Upper lobe of left lung (tissue), 6 donors: ENCODE data around the gene PRKN. TPM values are rescaled to one million over a fixed set of nuclear protein-coding genes. Genes with fewer than 3 reads are reported as not detected.

ENCODE experiments used
- ATAC-seq, 2 donors: fragments of 200-7000 bp; cut with Tn5 transposase; one replicate each; pipeline ENCODE4 v1.9.1; 2022; ENCODE audit warnings: mild to moderate bottlenecking in 2 of 2, moderate library complexity in 2 of 2; ENCODE audit not compliant: low FRiP score in 2 of 2
- DNase-seq, 2 donors: peaks; one replicate each; pipeline ENCODE4 v3.0.0-alpha.2; 2019 to 2020
- H3K27ac ChIP-seq, 4 donors: fragments of 200-600 bp; sonication (generic); one replicate each; pipeline ENCODE4 v1.5.1; 2016 to 2019
- H3K27me3 ChIP-seq, 4 donors: fragments of 200-600 bp; sonication (generic); one replicate each; pipeline ENCODE4 v1.5.1; 2017 to 2019
- H3K36me3 ChIP-seq, 4 donors: fragments of 200-600 bp; sonication (generic); one replicate each; pipeline ENCODE4 v1.5.1; 2016 to 2019
- H3K4me1 ChIP-seq, 4 donors: fragments of 200-600 bp; sonication (generic); one replicate each; pipeline ENCODE4 v1.5.1; 2018 to 2019
- H3K4me3 ChIP-seq, 4 donors: fragments of 200-600 bp; sonication (generic); one replicate each; pipeline ENCODE4 v1.5.1; 2017 to 2019; ENCODE audit warnings: mild to moderate bottlenecking in 2 of 4, moderate library complexity in 1 of 4
- H3K9me3 ChIP-seq, 4 donors: fragments of 200-600 bp; sonication (generic); one replicate each; pipeline ENCODE4 v1.5.1; 2018 to 2019
- EP300 ChIP-seq, 4 donors: sonication (generic); formaldehyde crosslinking; IDR thresholded peaks; one replicate each; pipeline ENCODE4 v1.5.1; 2017; ENCODE audit warnings: antibody characterized with exemption in 4 of 4, control low read depth in 2 of 4
- POLR2A ChIP-seq, 4 donors: fragments of 450-650 bp; IDR thresholded peaks; one replicate each; pipeline ENCODE4 v1.5.1; 2016 to 2017; ENCODE audit warnings: antibody characterized with exemption in 4 of 4, mild to moderate bottlenecking in 2 of 4
- POLR2AphosphoS5 ChIP-seq, 2 donors: sonication (generic); formaldehyde crosslinking; IDR thresholded peaks; one replicate each; pipeline ENCODE4 v1.5.1; 2017; ENCODE audit warnings: antibody characterized with exemption in 2 of 2
- WGBS, 2 donors: methylation state at CpG; one replicate each; pipeline ENCODE4 v1.1.5; 2017 to 2018; 5-methylcytosine and 5-hydroxymethylcytosine counted together
- total RNA-seq, 6 donors: library from RNA; depleted of rRNA in 4 of 6; stranded (reverse); fragments of >200 nt in 4 of 6; gene quantifications; one replicate each; pipeline versions ENCODE4 v1.1.0 to v1.2.1, GENCODE V29; 2016 to 2021
- TF ChIP-seq, protein P1 (sequence below), 6 experiments: fragments of 450-650 bp in 4 of 6; fragments of 200-600 bp in 2 of 6; sonication (generic) in 2 of 6; IDR thresholded peaks; one replicate each; pipeline ENCODE4 v1.5.1; 2016 to 2019; ENCODE audit warnings: antibody characterized with exemption in 6 of 6
- donor health status: DM: no; HTN: no; CAD: no; lungs with moderate emphysema.
- donor health status: DM: no; HTN: yes; CAD: no; lungs with severe emphysema.

PRKN gene
- total RNA-seq, 6 donors from 2014 or later: 2.7 to 29.3 (median 5.5) TPM

DNA sequence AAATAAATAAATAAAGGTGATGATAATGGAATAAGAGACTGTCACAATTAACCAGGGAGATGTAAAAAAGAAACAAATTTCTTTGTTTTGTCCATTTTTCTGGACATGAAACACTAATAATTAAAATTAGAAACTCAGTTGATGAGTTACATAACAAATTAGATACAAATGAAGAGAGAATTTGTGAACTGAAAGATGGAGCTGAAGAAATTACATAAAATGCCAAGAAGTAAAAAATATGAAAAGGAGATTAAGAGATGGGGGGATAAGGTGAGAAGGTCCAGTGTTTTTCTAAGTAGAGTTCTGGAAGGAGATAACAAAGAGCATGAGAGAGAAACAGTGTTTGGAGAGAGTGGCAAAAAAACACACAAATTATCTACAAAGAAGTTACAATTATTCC is 1364.3 kb downstream of the PRKN start:
- peaks cover 0 to 4% (median 0%) of the 10 kb centered on the region in 4 donors for H3K4me1 ChIP-seq
- H3K36me3 ChIP-seq: no peaks in the 10 kb centered on the region
- H3K27me3 ChIP-seq: no peaks in the 10 kb centered on the region
- no peak for DNase-seq
- TF ChIP-seq POLR2A (IDR thresholded peaks at IDR 0.05): no peak
- TF ChIP-seq, protein P1, sequence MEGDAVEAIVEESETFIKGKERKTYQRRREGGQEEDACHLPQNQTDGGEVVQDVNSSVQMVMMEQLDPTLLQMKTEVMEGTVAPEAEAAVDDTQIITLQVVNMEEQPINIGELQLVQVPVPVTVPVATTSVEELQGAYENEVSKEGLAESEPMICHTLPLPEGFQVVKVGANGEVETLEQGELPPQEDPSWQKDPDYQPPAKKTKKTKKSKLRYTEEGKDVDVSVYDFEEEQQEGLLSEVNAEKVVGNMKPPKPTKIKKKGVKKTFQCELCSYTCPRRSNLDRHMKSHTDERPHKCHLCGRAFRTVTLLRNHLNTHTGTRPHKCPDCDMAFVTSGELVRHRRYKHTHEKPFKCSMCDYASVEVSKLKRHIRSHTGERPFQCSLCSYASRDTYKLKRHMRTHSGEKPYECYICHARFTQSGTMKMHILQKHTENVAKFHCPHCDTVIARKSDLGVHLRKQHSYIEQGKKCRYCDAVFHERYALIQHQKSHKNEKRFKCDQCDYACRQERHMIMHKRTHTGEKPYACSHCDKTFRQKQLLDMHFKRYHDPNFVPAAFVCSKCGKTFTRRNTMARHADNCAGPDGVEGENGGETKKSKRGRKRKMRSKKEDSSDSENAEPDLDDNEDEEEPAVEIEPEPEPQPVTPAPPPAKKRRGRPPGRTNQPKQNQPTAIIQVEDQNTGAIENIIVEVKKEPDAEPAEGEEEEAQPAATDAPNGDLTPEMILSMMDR (IDR thresholded peaks at IDR 0.05): no peak
- no peak for TF ChIP-seq POLR2AphosphoS5 (IDR thresholded peaks at IDR 0.05)
- no peak for TF ChIP-seq EP300 (IDR thresholded peaks at IDR 0.05)
- no peak for ATAC-seq
- H3K27ac ChIP-seq: no peak overlapping the region
- no peak overlapping the region for H3K4me3 ChIP-seq
- peaks cover 0 to 7% (median 4%) of the 10 kb centered on the region in 4 donors for H3K9me3 ChIP-seq

GRCh38 chr6:161362266-161362665 is 1365.3 kb downstream of the PRKN start:
- no peak for DNase-seq
- no peak overlapping the region for H3K27ac ChIP-seq
- peaks cover 0 to 7% (median 4%) of the 10 kb centered on the region in 4 donors for H3K9me3 ChIP-seq
- peaks cover 0 to 4% (median 0%) of the 10 kb centered on the region in 4 donors for H3K4me1 ChIP-seq
- WGBS, 2 donors: 95 to 97% methylated on average over 7 of the region's 7 CpGs
- no peaks in the 10 kb centered on the region for H3K27me3 ChIP-seq
- ATAC-seq: no peak
- H3K36me3 ChIP-seq: no peaks in the 10 kb centered on the region
- TF ChIP-seq, protein P1 (IDR thresholded peaks at IDR 0.05): no peak
- TF ChIP-seq POLR2AphosphoS5 (IDR thresholded peaks at IDR 0.05) (no peak), EP300 (IDR thresholded peaks at IDR 0.05) (no peak), POLR2A (IDR thresholded peaks at IDR 0.05) (no peak)
- H3K4me3 ChIP-seq: no peak overlapping the region

DNA sequence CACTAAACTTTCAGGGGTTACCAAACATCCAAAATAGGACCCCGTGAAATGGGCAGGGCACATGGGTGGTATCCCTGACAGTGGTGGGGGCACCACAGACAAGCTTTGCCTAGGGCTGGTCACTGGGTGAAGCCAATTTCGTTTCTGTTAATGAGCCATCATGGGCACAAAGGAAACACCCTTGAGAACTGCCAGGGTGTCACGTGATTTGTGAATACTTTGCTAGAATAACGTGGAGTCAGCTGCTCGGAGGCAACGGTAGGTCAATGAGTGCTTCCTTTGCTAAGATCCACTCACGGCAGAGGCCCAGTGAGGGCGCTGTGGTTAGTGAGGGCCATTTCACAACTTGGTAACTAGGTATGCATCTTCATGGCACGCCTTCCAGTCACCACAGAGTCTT is 1366.0 kb downstream of the PRKN start:
- peaks cover 0 to 7% (median 4%) of the 10 kb centered on the region in 4 donors for H3K9me3 ChIP-seq
- WGBS, 2 donors: 85 to 89% methylated on average over 8 to 9 of the region's 9 CpGs
- no peaks in the 10 kb centered on the region for H3K27me3 ChIP-seq
- H3K4me3 ChIP-seq: no peak overlapping the region
- H3K36me3 ChIP-seq: no peaks in the 10 kb centered on the region
- no peak overlapping the region for H3K27ac ChIP-seq
- ATAC-seq (no peak), DNase-seq (no peak)
- TF ChIP-seq, protein P1 (IDR thresholded peaks at IDR 0.05): no peak
- peaks cover 0 to 4% (median 0%) of the 10 kb centered on the region in 4 donors for H3K4me1 ChIP-seq

GRCh38 chr6:161360520-161360919 is 1367.0 kb downstream of the PRKN start:
- Histone ChIP-seq H3K27ac (no peak overlapping the region), H3K36me3 (no peaks in the 10 kb centered on the region), H3K9me3 (peaks cover 0 to 7% (median 4%) of the 10 kb centered on the region in 4 donors), H3K4me1 (peaks cover 0 to 4% (median 0%) of the 10 kb centered on the region in 4 donors), H3K4me3 (no peak overlapping the region), H3K27me3 (no peaks in the 10 kb centered on the region)
- no peak for ATAC-seq
- DNase-seq: no peak
- TF ChIP-seq POLR2AphosphoS5 (IDR thresholded peaks at IDR 0.05): no peak
- TF ChIP-seq POLR2A (IDR thresholded peaks at IDR 0.05): no peak
- TF ChIP-seq, protein P1 (IDR thresholded peaks at IDR 0.05): no peak
- TF ChIP-seq EP300 (IDR thresholded peaks at IDR 0.05): no peak
- WGBS, 2 donors: 55 to 73% methylated on average over 3 of the region's 3 CpGs

DNA sequence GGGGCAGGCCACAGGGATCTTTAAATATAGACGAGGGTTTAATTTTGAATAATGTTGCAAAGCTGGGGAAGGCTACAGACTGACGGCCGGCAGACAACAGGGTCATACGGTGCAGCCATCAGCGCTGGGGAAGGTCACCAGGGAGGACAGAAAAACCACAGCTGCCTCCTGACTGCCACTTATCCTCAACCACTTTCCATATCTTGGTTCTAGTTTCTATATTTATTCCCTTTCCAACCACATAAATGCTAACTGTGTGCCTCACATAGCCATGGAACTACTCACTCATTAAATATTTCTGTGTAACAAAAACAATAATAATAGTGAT is 1368.0 kb downstream of the PRKN start:
- DNase-seq: no peak
- Histone ChIP-seq H3K36me3 (no peaks in the 10 kb centered on the region), H3K4me3 (no peak overlapping the region), H3K4me1 (peaks cover 0 to 4% (median 0%) of the 10 kb centered on the region in 4 donors), H3K27ac (no peak overlapping the region), H3K27me3 (no peaks in the 10 kb centered on the region), H3K9me3 (peaks cover 0 to 7% (median 4%) of the 10 kb centered on the region in 4 donors)
- WGBS, 2 donors: 71 to 78% methylated on average over 5 of the region's 5 CpGs
- TF ChIP-seq, protein P1 (IDR thresholded peaks at IDR 0.05): no peak
- ATAC-seq: no peak
